Ishikawa (cell line): ENCODE measurements around the gene HTT.

Experiments used
- CEBPB ChIP-seq: IDR thresholded peaks from 2 replicates; pipeline ENCODE4 v1.6.1; 2012
- CREB1 ChIP-seq: IDR thresholded peaks from 2 replicates; pipeline ENCODE4 v1.6.1; 2012; ENCODE audit warnings: low read depth
- EGR1 ChIP-seq: IDR thresholded peaks from 2 replicates; pipeline ENCODE4 v1.6.1; 2012
- EP300 ChIP-seq: IDR thresholded peaks from 2 replicates; pipeline ENCODE4 v1.6.1; 2012; ENCODE audit warnings: borderline replicate concordance
- FOXM1 ChIP-seq: IDR thresholded peaks from 2 replicates; pipeline ENCODE4 v1.6.1; 2012; ENCODE audit warnings: low read depth, borderline replicate concordance
- MAX ChIP-seq: IDR thresholded peaks from 2 replicates; pipeline ENCODE4 v1.6.1; 2012
- NFIC ChIP-seq: IDR thresholded peaks from 2 replicates; pipeline ENCODE4 v1.6.1; 2012
- RAD21 ChIP-seq: IDR thresholded peaks from 2 replicates; pipeline ENCODE4 v1.6.1; 2012; ENCODE audit warnings: low read depth
- REST ChIP-seq: IDR thresholded peaks from 2 replicates; pipeline ENCODE4 v1.6.1; 2012; ENCODE audit warnings: low read depth, mild to moderate bottlenecking
- TAF1 ChIP-seq: IDR thresholded peaks from 2 replicates; pipeline ENCODE4 v1.6.1; 2012; ENCODE audit warnings: low read depth, mild to moderate bottlenecking
- TCF12 ChIP-seq: IDR thresholded peaks from 2 replicates; pipeline ENCODE4 v1.6.1; 2012; ENCODE audit warnings: low read depth
- TEAD4 ChIP-seq: IDR thresholded peaks from 2 replicates; pipeline ENCODE4 v1.6.1; 2012
- USF1 ChIP-seq: IDR thresholded peaks from 2 replicates; pipeline ENCODE4 v1.6.1; 2012
- ZBTB7A ChIP-seq: IDR thresholded peaks from 2 replicates; pipeline ENCODE4 v1.6.1; 2012; ENCODE audit warnings: low read depth

- TF ChIP-seq RAD21 (no peak), REST (no peak), CREB1 (no peak), EGR1 (no peak), CEBPB (no peak), ZBTB7A (no peak), EP300 (no peak), TCF12 (no peak), NFIC (no peak), FOXM1 (no peak), TAF1 (no peak), TEAD4 (no peak), MAX (no peak), USF1 (no peak)
These were observed 28.3 kb upstream of the HTT start for GRCh38 chr4:3046162-3046561.
